Neural cell (in vitro differentiated cells): ENCODE results near the gene PROCA1. TPM values are rescaled to one million over a fixed set of nuclear protein-coding genes. Genes with fewer than 3 reads are reported as not detected.
A peak's percentile ranks its signal among the peaks of the same experiment; 100 is the strongest.

Experiments used
- H2AFZ ChIP-seq: fragments of 200-600, 300-800 bp; sonication (generic), shearing (Covaris generic); 2 replicates; pipeline ENCODE4 v1.6.0; 2014; ENCODE audit warnings: low read depth, mild to moderate bottlenecking, antibody characterized with exemption, low read length, moderate library complexity
- H3F3A ChIP-seq: fragments of 200-600 bp; shearing (Covaris generic); 2 replicates; pipeline ENCODE4 v1.6.1; 2016; ENCODE audit warnings: mild to moderate bottlenecking, moderate library complexity, mixed read lengths, antibody characterized with exemption, low read length; ENCODE audit not compliant: insufficient read depth, poor library complexity, severe bottlenecking
- H3K27ac ChIP-seq: fragments of 200-600, 300-800 bp; sonication (generic), shearing (Covaris generic); 2 replicates; pipeline ENCODE4 v1.5.1; 2014; ENCODE audit warnings: mild to moderate bottlenecking, low read length, moderate library complexity
- H3K27me3 ChIP-seq: fragments of 300-800, 200-600 bp; sonication (generic), shearing (Covaris generic); 2 replicates; pipeline ENCODE4 v1.6.0; 2014; ENCODE audit warnings: mild to moderate bottlenecking, low read depth, low read length, moderate library complexity; ENCODE audit not compliant: insufficient read depth
- H3K36me3 ChIP-seq: fragments of 300-800, 200-600 bp; sonication (generic), shearing (Covaris generic); 2 replicates; pipeline ENCODE4 v1.5.1; 2014; ENCODE audit warnings: mild to moderate bottlenecking, antibody characterized with exemption, low read length, moderate library complexity; ENCODE audit not compliant: insufficient read depth
- H3K4me2 ChIP-seq: fragments of 300-800, 200-600 bp; sonication (generic), shearing (Covaris generic); 2 replicates; pipeline ENCODE4 v1.6.0; 2014; ENCODE audit warnings: mild to moderate bottlenecking, low read length
- H3K4me3 ChIP-seq: fragments of 300-800, 200-600 bp; sonication (generic), shearing (Covaris generic); 2 replicates; pipeline ENCODE4 v1.5.1; 2014; ENCODE audit warnings: mild to moderate bottlenecking, low read length, moderate library complexity
- H3K79me2 ChIP-seq: fragments of 200-600 bp; shearing (Covaris generic); replicated peaks from 2 replicates; pipeline ENCODE4 v1.6.0; 2014; ENCODE audit warnings: mild to moderate bottlenecking, low read length, moderate library complexity; ENCODE audit not compliant: insufficient read depth
- H3K9ac ChIP-seq: fragments of 300-800, 200-600 bp; sonication (generic), shearing (Covaris generic); 2 replicates; pipeline ENCODE4 v1.6.1; 2016; ENCODE audit warnings: mild to moderate bottlenecking, low read length, mixed read lengths
- H3K9me2 ChIP-seq: fragments of 200-600 bp; shearing (Covaris generic); 2 replicates; pipeline ENCODE4 v1.6.1; 2016; ENCODE audit warnings: mild to moderate bottlenecking, low read length, mixed read lengths; ENCODE audit not compliant: insufficient read depth
- H3K9me3 ChIP-seq: fragments of 200-600, 300-800 bp; sonication (generic), shearing (Covaris generic); 2 replicates; pipeline ENCODE4 v1.6.1; 2016; ENCODE audit warnings: mild to moderate bottlenecking, mixed run types, low read length, moderate library complexity, mixed read lengths
- H4K20me1 ChIP-seq: fragments of 200-600 bp; shearing (Covaris generic); 2 replicates; pipeline ENCODE4 v1.6.1; 2016; ENCODE audit warnings: mild to moderate bottlenecking, mixed run types; ENCODE audit not compliant: insufficient read depth
- CTCF ChIP-seq: fragments of 450-650 bp; IDR thresholded peaks from 2 replicates; pipeline ENCODE4 v1.5.1; 2014; ENCODE audit warnings: antibody characterized with exemption, mild to moderate bottlenecking, moderate library complexity; ENCODE audit not compliant: poor library complexity, severe bottlenecking
- EP300 ChIP-seq: fragments of 450-650 bp; conservative IDR thresholded peaks from 2 replicates; pipeline ENCODE4 v1.6.1; 2014; ENCODE audit warnings: antibody characterized with exemption, mild to moderate bottlenecking, moderate library complexity; ENCODE audit not compliant: poor library complexity, severe bottlenecking
- EZH2 ChIP-seq: fragments of 200-600, 300-800 bp; shearing (Covaris generic), sonication (generic); IDR thresholded peaks from 2 replicates; pipeline ENCODE4 v1.6.1; 2014; ENCODE audit warnings: antibody characterized with exemption, low read length, borderline replicate concordance, mild to moderate bottlenecking; ENCODE audit not compliant: insufficient read depth, poor library complexity, severe bottlenecking
- MXI1 ChIP-seq: fragments of 450-650 bp; conservative IDR thresholded peaks from 2 replicates; pipeline ENCODE4 v1.6.1; 2014; ENCODE audit warnings: antibody characterized with exemption, mild to moderate bottlenecking; ENCODE audit not compliant: poor library complexity, severe bottlenecking
- POLR2AphosphoS5 ChIP-seq: IDR thresholded peaks from 2 replicates; pipeline ENCODE4 v1.6.1; 2012
- RAD21 ChIP-seq: fragments of 450-650 bp; conservative IDR thresholded peaks from 2 replicates; pipeline ENCODE4 v1.6.1; 2014; ENCODE audit warnings: antibody characterized with exemption, mild to moderate bottlenecking, moderate library complexity
- REST ChIP-seq: IDR thresholded peaks from 2 replicates; pipeline ENCODE4 v1.6.1; 2012; ENCODE audit warnings: borderline replicate concordance
- SMC3 ChIP-seq: fragments of 450-650 bp; conservative IDR thresholded peaks from 2 replicates; pipeline ENCODE4 v1.6.1; 2014; ENCODE audit warnings: antibody characterized with exemption, mild to moderate bottlenecking, moderate library complexity; ENCODE audit not compliant: poor library complexity
- TAF1 ChIP-seq: IDR thresholded peaks from 2 replicates; pipeline ENCODE4 v1.6.1; 2012; ENCODE audit warnings: low read depth
- polyA minus RNA-seq: library from RNA; depleted of rRNA, polyadenylated mRNA; stranded (reverse); fragments of >200 nt; gene quantifications from 2 replicates; pipeline ENCODE4 v1.2.3, GENCODE V29; 2014
- polyA plus RNA-seq: library from polyadenylated mRNA; depleted of rRNA; stranded (reverse); fragments of >200 nt; gene quantifications from 2 replicates; pipeline ENCODE4 v1.2.3, GENCODE V29; 2014

The PROCA1 gene, protein sequence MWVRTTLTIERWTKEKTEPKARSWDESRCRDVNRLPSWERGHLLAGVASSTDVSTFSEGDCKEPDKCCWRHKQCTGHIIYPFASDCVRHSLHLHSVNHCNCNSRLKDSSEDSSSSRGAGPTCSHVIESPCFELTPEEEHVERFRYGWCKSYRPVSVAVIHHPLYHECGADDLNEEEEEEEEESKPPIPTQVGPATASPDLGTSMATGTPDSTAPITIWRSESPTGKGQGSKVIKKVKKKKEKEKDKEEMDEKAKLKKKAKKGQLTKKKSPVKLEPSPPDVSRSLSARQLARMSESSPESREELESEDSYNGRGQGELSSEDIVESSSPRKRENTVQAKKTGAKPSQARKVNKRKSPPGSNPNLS
- polyA plus RNA-seq = 18.8 and 20.7 TPM in 2 replicates
- 5.6 and 10.8 TPM in 2 replicates for polyA minus RNA-seq

- Histone ChIP-seq H3K9ac (peak within 1 kb of the TSS; percentile 84), H3K79me2 (no peaks in the 10 kb centered on the region), H3K4me3 (peak within 1 kb of the TSS; percentile 88), H4K20me1 (no peaks in the 10 kb centered on the region), H2AFZ (peak within 1 kb of the TSS; percentile 69), H3K27ac (peak within 1 kb of the TSS; percentile 76), H3K4me2 (peak within 1 kb of the TSS; percentile 59), H3K9me2 (no peaks in the 10 kb centered on the region), H3K9me3 (no peaks in the 10 kb centered on the region), H3K27me3 (peaks cover 8% of the 10 kb centered on the region), H3F3A (peaks cover 3% of the 10 kb centered on the region), H3K36me3 (no peaks in the 10 kb centered on the region)
- no peak for TF ChIP-seq CTCF
- TF ChIP-seq EP300 = no peak
- no peak for TF ChIP-seq REST
- no peak for TF ChIP-seq RAD21
- TF ChIP-seq MXI1 = no peak
- TF ChIP-seq EZH2 = no peak
- TF ChIP-seq SMC3 = no peak
- no peak for TF ChIP-seq POLR2AphosphoS5
These were observed at the start of gene PROCA1 for GRCh38 chr17:28711723-28712031. TSS of gene PROCA1 (minus strand) at chr17:28711888. CDS start at chr17:28711660, 228 bp downstream.

GRCh38 chr17:28760601-28761562 is 49.2 kb upstream of the PROCA1 start:
- Histone ChIP-seq H3K4me2 (no peak overlapping the region), H2AFZ (no peak overlapping the region), H3K27ac (no peak overlapping the region), H3K4me3 (no peak overlapping the region), H3K9me3 (no peaks in the 10 kb centered on the region), H3K9me2 (no peaks in the 10 kb centered on the region), H3K9ac (no peak overlapping the region), H4K20me1 (no peaks in the 10 kb centered on the region), H3K36me3 (peaks cover 4% of the 10 kb centered on the region), H3K27me3 (no peaks in the 10 kb centered on the region), H3K79me2 (no peaks in the 10 kb centered on the region), H3F3A (no peaks in the 10 kb centered on the region)
- TF ChIP-seq SMC3 (no peak), CTCF (no peak), EZH2 (no peak), MXI1 (no peak), TAF1 (no peak), RAD21 (no peak), POLR2AphosphoS5 (no peak), EP300 (no peak), REST (no peak)
